Nucleus accumbens (tissue), 56 donors: Measurements from ENCODE around the gene CYP4F22.
"Not testable (repeated sequence)": the region's sequence is repeated elsewhere in the genome, so short reads cannot be mapped to it uniquely, and the experiment has no call there.

Source experiments
- DNase-seq, 56 donors: peaks; one replicate each; lab custom pipeline; 2025; lab: John Stamatoyannopoulos, UW

Gene CYP4F22

GRCh38 chr19:15532779-15533521, 24.6 kb downstream of the CYP4F22 start:
- DNase-seq = no peak

DNA sequence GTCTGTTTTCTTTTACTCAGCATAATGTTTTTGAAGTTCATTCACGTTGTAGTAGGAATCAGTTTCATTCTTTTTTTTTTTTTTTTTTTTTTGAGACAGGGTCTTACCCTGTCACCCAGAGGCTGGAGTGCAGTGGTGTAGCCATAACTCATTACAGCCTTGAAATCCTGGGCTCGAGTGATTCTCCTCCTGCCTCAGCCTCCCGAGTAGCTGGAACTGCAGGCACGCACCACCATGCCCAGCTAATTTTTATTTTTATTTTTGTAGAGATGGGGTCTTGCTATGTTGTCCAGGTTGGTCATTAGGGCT, 25.2 kb downstream of the CYP4F22 start:
- DNase-seq = not testable (repeated sequence)

DNA sequence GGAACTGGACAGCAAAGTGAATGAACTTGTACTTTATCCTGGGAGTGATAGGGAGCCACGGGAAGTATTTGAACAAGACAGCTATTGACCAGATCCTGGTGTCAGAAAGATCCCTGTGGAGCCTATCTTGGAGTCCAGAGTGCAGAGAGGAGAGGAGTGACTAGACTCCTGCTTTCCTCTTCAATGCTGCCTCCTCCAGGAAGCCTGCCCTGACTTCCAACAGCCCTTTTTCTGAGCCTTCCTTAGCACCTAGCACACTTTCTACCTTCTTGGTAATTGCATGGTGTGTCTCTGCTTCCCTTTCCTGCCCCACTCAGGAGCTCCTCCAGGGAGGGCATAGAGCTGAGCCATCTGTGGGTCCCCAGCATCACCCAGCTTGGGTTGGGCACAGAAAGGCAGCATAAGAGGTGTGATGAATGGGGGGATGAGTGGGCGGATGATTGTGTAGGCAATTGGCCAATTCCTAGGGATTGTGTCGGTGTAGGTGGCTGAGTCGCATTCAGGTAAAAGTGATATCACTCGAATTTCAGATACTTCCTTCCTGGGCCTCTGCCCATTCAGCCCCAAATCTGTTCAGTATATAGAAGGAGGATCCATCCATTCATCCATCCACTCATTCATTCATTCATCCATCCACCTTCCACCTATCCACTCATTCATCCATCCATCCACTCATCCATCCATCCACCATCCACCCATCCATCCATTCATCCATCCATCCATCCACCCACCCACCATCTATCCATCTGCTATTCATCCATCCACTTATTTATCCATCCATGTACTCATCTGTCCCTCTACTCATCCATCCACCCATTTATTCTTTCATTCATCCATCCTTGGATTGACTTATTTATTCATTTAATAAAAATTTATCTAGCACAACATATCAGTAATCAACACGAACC, 26.9 kb downstream of the CYP4F22 start:
- no peak for DNase-seq

GRCh38 chr19:15536350-15536749, 28.0 kb downstream of the CYP4F22 start:
- DNase-seq = no peak

GRCh38 chr19:15538774-15539173, 30.4 kb downstream of the CYP4F22 start:
- no peak for DNase-seq

DNA sequence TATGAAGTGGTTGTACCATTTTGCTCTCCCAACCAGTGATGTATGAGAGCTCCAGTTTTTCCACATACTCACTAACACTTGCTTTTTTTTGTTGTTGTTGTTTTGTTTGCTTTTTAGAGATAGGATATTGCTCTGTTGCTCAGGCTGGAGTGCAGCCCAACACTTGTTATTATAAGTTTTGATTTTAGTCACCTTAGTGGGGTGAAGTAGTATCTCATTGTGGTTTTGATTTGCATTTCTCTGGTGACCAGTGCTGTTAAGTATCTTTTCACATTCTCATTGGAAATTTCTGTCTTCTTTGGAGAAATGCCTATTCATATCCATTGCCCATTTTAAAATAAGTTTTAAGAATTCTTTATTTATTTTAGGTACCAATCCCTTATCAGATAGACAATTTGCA, 31.3 kb downstream of the CYP4F22 start:
- no peak for DNase-seq

- no peak for DNase-seq
Measured at GRCh38 chr19:15540435-15540834, 32.1 kb downstream of the CYP4F22 start.

GRCh38 chr19:15544283-15544682, 36.0 kb downstream of the CYP4F22 start:
- no peak for DNase-seq

- DNase-seq = no peak
Measured at GRCh38 chr19:15544970-15545369, 36.6 kb downstream of the CYP4F22 start.

DNA sequence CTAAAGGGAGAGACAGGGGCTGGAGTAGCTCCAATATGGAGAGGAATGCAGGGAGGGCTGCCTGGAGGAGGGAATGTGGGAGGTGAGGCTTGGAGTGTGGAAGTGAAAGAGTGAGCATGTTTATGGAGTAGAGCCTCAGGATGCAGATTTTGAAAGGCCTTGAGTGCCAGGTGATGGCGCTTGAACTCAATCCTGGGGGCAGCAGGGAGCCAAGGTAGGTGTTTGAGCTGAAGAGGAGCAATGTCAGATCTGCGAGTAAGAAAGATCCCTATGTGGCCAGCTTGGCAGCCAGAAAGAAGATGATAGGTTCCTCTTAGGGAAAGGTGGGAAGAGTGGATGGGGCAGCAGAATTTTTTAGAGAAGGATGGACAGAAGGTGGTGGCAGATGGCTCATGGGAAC, 40.3 kb downstream of the CYP4F22 start:
- DNase-seq = no peak

GRCh38 chr19:15549581-15549980, 41.3 kb downstream of the CYP4F22 start:
- DNase-seq = no peak

DNA sequence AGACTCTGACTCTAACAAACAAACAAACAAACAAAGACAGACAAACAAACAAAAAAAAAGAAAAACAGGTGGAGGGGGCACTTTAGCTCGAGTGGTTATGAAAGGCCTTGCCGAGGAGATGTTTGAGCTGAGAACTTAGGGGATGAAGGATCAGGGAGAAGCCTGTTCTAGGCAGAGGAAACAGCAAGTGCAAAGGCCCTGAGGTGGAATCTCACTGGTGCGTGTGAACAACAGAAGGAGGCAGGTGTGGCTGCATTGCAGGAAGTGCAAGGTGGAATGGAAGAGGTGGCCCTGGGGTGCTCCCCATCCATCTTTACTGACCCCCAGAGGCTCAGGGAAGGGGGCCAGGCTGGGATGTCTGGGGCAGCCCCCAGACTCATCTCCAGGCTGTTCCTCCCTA, 41.9 kb downstream of the CYP4F22 start:
- no peak for DNase-seq

DNA sequence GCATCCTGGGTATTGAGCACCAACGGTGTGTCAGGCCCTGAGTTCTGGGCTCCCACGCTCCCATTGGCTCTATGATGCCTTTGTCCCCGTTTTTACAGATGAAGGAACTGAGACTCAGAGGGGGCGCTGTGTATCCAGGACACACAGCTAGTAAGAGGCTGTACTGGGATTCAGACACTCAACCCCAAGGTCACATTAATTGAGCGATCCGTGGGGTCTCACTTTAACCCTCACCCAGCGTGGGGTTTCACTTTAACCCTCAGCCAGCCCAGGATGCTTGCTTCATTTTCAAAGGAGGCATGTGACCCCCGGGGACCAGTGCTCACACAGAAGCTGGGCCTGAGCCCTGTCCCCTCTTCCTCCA, 42.6 kb downstream of the CYP4F22 start:
- DNase-seq = peak in 4 of 56 donors; percentile 3 to 16 (median 3)

GRCh38 chr19:15551293-15552004, 43.1 kb downstream of the CYP4F22 start:
- DNase-seq = peak in 10 of 56 donors; percentile 1 to 65 (median 6)

DNA sequence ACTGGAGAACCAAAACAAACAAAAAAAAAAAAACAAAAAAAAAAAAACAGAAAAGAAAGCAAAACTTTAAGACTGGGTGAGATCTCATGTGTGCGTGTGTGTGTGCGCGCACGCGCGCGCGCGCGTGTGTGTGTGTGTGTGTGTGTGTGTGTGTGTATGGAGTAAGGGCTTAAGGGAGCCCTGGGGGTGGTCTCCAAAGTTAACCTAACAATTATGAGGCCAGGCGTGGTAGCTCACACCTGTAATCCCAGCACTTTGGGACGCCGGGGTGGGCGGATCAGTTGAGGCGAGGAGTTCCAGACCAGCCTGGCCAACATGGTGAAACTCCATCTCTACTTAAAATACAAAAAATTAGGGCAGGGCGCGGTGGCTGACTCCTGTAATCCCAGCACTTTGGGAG, 46.7 kb downstream of the CYP4F22 start:
- no peak for DNase-seq

DNA sequence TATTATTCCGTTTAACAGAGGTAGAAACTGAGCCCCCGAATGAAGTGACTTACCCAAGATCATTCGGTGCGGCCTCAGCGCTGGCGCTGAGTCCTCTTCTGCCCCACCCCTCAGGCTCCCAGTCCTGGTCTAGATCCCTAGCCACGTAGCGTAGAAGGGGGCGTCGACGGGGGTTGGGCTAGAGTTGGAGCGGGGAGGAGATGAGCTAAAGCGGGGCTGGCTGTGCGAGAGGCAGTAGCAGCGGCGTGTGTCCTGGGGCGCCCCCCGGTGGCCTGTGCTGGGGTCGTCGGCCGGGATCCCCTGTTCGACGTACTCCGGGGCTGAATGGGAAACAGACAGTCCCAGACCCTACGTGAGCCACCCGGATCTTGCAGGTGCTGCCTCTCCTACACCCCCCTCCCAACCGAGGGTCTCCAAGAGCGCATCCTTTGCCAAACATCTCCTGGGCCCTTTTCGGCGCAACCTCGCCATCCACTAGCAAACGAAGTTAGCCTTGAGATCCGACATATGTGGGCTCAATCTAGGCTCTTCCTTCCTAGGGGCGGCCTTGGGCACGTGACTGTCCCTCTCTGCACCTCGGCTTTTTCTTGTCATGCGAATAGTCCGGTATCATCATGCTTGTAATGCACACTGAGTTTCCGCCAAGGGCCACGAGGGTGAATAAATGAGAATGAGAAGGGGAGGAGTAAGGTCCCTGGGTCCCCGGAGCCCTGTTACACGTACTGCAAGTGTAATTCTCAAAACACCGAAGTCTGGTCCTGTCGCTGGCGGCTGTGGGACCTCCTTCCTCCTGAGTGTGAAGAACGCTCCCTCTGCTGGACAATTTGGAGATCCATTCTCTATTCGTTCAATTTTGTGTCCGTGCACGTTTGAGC, 47.7 kb downstream of the CYP4F22 start:
- peak in 55 of 56 donors; percentile 5 to 84 (median 44) for DNase-seq

DNA sequence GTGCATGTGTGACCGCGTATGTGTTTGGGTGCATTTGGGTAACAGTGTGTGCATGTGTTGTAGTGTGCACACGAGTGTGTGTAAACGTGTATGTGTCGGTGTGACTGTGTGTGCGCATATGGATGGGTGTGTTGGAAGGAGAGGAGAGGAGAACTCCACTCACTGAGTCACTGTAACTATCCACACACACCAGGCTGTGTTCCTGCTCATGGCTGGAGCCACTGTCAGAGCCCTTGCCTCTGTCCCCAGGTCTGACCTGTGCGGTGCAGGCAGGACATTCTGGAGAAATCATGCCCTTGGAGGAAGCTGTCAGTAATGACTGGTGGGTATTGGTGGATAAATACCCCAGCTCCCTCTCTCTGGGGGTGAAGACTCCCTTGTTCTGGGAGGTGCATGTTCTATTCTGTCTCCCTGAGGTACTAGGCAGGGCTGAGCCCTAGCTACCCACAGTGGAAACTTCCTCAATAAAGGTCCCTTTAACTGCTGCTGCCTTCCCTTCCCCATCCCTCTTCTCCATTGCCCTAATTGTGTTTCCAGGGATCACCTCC, 48.4 kb downstream of the CYP4F22 start:
- DNase-seq = no peak

DNA sequence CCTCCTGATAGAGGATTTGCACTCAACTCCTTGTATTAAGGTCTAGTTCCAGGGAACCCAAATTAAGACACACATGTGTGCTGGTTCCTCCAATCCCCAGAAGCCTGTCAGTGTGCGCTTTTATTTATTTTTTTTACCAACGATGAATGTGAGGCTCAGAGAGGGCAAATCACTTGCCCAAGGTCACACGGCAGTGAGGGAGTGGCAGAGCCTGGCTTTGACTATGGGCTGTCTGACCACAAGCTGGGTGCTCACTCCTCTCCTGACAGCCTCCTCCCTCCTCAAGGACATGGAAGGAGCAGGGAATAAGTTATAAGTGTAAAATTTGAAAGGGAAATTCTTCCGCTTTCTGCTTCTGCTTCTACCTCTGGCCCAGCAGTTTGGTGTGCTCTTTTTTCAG, 48.9 kb downstream of the CYP4F22 start:
- DNase-seq = no peak

DNA sequence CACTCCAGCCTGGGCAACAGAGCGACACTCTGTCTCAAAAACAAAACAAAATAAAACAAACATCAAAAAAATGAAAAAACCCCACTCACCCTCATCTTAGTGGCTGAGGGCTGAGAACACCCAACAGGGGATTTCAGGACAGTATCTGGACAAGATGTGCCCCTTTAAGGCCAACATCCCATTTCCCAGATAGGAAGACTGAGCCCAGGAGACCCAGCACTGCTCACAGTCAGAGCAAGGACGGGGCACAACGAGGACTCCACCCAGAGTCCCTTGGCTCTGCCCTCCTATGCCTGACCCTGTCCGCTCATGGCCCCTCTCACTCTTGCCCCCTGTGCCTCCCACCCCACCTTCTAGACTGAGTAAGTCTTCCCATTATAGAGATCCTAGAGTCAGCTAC, 53.8 kb downstream of the CYP4F22 start:
- no peak for DNase-seq

DNA sequence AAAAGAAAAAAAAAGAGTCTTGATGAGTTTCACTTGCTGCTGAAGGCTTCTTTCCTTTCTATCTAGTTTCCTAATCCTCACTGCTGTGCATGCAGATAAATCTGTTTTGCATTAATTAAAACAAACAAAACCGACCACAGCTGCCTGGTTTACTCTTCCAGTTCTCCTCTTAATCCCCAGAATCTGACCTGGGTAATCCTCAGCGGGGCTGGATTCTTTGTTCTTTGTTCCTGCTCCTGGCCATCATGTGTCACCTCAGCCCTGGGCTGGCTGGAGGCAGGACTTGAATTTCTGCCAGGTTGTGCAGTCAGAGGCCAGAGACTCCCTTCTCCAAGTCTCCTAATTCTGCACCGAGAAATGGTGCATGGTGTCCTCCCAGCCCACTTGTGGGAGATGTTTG, 54.5 kb downstream of the CYP4F22 start:
- DNase-seq = no peak
